Measurements from ENCODE around the gene DNMT1. TPM values are rescaled to one million over a fixed set of nuclear protein-coding genes. Genes with fewer than 3 reads are reported as not detected.

DNMT1 gene
- total RNA-seq, 2 donors from 2014 or later = 17.9 to 36.6 TPM

DNA sequence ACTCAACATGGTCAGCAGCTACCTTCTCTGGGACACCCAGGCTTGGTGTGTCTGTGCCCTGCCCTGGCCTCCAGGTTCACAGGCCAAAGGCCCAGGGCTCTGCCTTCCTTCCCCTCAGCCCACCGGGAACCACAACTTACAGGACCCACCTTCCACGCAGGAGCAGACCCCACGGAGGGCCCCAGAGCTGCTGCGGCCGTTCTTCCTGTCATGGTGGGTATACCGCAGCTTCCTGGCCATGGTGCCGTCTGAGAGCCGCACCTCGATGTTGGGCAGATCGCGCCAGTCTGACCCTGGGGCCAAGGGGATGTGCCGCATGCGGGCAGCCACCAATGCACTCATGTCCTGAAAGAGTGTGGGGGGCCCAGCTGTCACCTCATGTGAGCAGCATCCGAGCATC, 57.8 kb downstream of the DNMT1 start:
- no peak overlapping the region for H3K4me3 ChIP-seq
- no peaks in the 10 kb centered on the region for H3K9me3 ChIP-seq
- no peaks in the 10 kb centered on the region for H3K27me3 ChIP-seq
- H3K36me3 ChIP-seq (replicated peaks in 1 of 2; ENCODE audit: insufficient read depth in 1 of 2, low read depth in 2 of 2) = peaks cover 0 to 19% of the 10 kb centered on the region in 2 donors
- TF ChIP-seq POLR2A (IDR thresholded peaks at IDR 0.05) = no peak
- TF ChIP-seq, protein P1, sequence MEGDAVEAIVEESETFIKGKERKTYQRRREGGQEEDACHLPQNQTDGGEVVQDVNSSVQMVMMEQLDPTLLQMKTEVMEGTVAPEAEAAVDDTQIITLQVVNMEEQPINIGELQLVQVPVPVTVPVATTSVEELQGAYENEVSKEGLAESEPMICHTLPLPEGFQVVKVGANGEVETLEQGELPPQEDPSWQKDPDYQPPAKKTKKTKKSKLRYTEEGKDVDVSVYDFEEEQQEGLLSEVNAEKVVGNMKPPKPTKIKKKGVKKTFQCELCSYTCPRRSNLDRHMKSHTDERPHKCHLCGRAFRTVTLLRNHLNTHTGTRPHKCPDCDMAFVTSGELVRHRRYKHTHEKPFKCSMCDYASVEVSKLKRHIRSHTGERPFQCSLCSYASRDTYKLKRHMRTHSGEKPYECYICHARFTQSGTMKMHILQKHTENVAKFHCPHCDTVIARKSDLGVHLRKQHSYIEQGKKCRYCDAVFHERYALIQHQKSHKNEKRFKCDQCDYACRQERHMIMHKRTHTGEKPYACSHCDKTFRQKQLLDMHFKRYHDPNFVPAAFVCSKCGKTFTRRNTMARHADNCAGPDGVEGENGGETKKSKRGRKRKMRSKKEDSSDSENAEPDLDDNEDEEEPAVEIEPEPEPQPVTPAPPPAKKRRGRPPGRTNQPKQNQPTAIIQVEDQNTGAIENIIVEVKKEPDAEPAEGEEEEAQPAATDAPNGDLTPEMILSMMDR (IDR thresholded peaks at IDR 0.05) = no peak
- H3K27ac ChIP-seq = no peak overlapping the region
- intact Hi-C loops (cut with DNase I) = no loop called here
- H3K4me1 ChIP-seq = no peaks in the 10 kb centered on the region
- no peak for DNase-seq
- no peak for ATAC-seq
- 92% methylated on average over 6 to 14 of the region's 14 CpGs for WGBS, 2 donors

- Histone ChIP-seq H3K27ac (no peak overlapping the region), H3K4me1 (no peaks in the 10 kb centered on the region), H3K27me3 (no peaks in the 10 kb centered on the region), H3K36me3 (replicated peaks in 1 of 2; ENCODE audit: insufficient read depth in 1 of 2, low read depth in 2 of 2) (peaks cover 0 to 13% of the 10 kb centered on the region in 2 donors), H3K9me3 (no peaks in the 10 kb centered on the region), H3K4me3 (no peak overlapping the region)
- no peak for ATAC-seq
- DNase-seq = no peak
- WGBS, 2 donors = 90 to 94% methylated on average over 19 to 32 of the region's 39 CpGs
- TF ChIP-seq, protein P1 (IDR thresholded peaks at IDR 0.05) = no peak
- TF ChIP-seq POLR2A (IDR thresholded peaks at IDR 0.05) = no peak
- intact Hi-C loops (cut with DNase I) = no loop called here
Observed at GRCh38 chr19:10135551-10136334, 59.0 kb downstream of the DNMT1 start.

GRCh38 chr19:10134040-10134439, 60.7 kb downstream of the DNMT1 start:
- ATAC-seq (no peak), DNase-seq (no peak)
- no peaks in the 10 kb centered on the region for H3K27me3 ChIP-seq
- peaks cover 0 to 10% of the 10 kb centered on the region in 2 donors for H3K36me3 ChIP-seq (replicated peaks in 1 of 2; ENCODE audit: insufficient read depth in 1 of 2, low read depth in 2 of 2)
- WGBS, 2 donors = 95% methylated on average over 9 of the region's 9 CpGs; no CpG with 5 or more reads in 1 of the 2 donors
- no peaks in the 10 kb centered on the region for H3K9me3 ChIP-seq
- TF ChIP-seq, protein P1 (IDR thresholded peaks at IDR 0.05) = no peak
- no peak for TF ChIP-seq POLR2A (IDR thresholded peaks at IDR 0.05)
- no peak overlapping the region for H3K4me3 ChIP-seq
- H3K27ac ChIP-seq = no peak overlapping the region
- intact Hi-C loops (cut with DNase I) = no loop called here
- no peaks in the 10 kb centered on the region for H3K4me1 ChIP-seq

DNA sequence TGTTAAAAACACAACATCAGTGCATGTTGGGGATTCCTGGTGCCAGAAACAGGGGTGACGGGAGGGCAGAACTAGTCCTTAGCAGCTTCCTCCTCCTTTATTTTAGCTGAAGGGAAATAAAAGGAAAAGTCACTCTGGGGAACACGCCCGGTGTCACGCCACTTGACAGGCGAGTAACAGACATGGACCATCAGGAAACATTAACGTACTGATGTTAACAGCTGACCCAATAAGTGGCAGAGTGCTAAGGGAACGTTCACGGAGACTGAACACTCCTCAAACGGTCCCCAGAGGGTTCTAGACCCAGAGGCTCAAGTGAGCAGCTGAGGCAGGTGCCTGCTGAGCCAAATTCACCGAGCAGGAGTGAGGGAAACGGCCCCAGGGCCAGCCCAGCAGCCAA, 61.2 kb downstream of the DNMT1 start:
- no peak for ATAC-seq
- Histone ChIP-seq H3K9me3 (no peaks in the 10 kb centered on the region), H3K27me3 (no peaks in the 10 kb centered on the region), H3K4me1 (no peaks in the 10 kb centered on the region), H3K27ac (no peak overlapping the region), H3K36me3 (replicated peaks in 1 of 2; ENCODE audit: insufficient read depth in 1 of 2, low read depth in 2 of 2) (peaks cover 0 to 10% of the 10 kb centered on the region in 2 donors), H3K4me3 (no peak overlapping the region)
- no peak for DNase-seq
- TF ChIP-seq POLR2A (IDR thresholded peaks at IDR 0.05) = no peak
- TF ChIP-seq, protein P1 (IDR thresholded peaks at IDR 0.05) = no peak
- 86 to 89% methylated on average over 11 of the region's 11 CpGs for WGBS, 2 donors
- intact Hi-C loops (cut with DNase I) = no loop called here

GRCh38 chr19:10132905-10133304, 61.8 kb downstream of the DNMT1 start:
- ATAC-seq (no peak), DNase-seq (no peak)
- Histone ChIP-seq H3K27ac (no peak overlapping the region), H3K4me3 (no peak overlapping the region), H3K4me1 (no peaks in the 10 kb centered on the region), H3K9me3 (no peaks in the 10 kb centered on the region), H3K36me3 (replicated peaks in 1 of 2; ENCODE audit: insufficient read depth in 1 of 2, low read depth in 2 of 2) (peaks cover 0 to 7% of the 10 kb centered on the region in 2 donors), H3K27me3 (no peaks in the 10 kb centered on the region)
- WGBS, 2 donors = 92% methylated on average over 7 of the region's 7 CpGs
- TF ChIP-seq POLR2A (IDR thresholded peaks at IDR 0.05) = no peak
- TF ChIP-seq, protein P1 (IDR thresholded peaks at IDR 0.05) = no peak
- intact Hi-C loops (cut with DNase I) = no loop called here

All from body of pancreas (tissue), 4 donors.